HEK293T (cell line): ENCODE measurements around the gene CBR4.

Source experiments
- ARNT ChIP-seq: fragments of 450-650 bp; IDR thresholded peaks from 2 replicates; pipeline ENCODE4 v1.6.1; 2017; ENCODE audit warnings: mild to moderate bottlenecking
- BHLHE40 ChIP-seq: fragments of 450-650 bp; IDR thresholded peaks from 2 replicates; pipeline ENCODE4 v1.6.1; 2016; ENCODE audit warnings: mild to moderate bottlenecking, moderate library complexity, borderline replicate concordance
- CTBP1 ChIP-seq: fragments of 450-650 bp; IDR thresholded peaks from 2 replicates; pipeline ENCODE4 v1.6.1; 2016; ENCODE audit warnings: borderline replicate concordance
- ELF4 ChIP-seq: fragments of 450-650 bp; IDR thresholded peaks from 2 replicates; pipeline ENCODE4 v1.6.1; 2017; ENCODE audit warnings: antibody characterized with exemption
- FOXA1 ChIP-seq: fragments of 450-650 bp; IDR thresholded peaks from 2 replicates; pipeline ENCODE4 v1.6.1; 2016; ENCODE audit warnings: mild to moderate bottlenecking
- FOXK2 ChIP-seq: fragments of 450-650 bp; IDR thresholded peaks from 2 replicates; pipeline ENCODE4 v1.6.1; 2016; ENCODE audit warnings: mild to moderate bottlenecking
- FOXM1 ChIP-seq: fragments of 450-650 bp; IDR thresholded peaks from 2 replicates; pipeline ENCODE4 v1.6.1; 2017; ENCODE audit warnings: mild to moderate bottlenecking, borderline replicate concordance
- HDGF ChIP-seq: fragments of 450-650 bp; IDR thresholded peaks from 2 replicates; pipeline ENCODE4 v1.6.1; 2017; ENCODE audit warnings: antibody characterized with exemption, borderline replicate concordance
- LEF1 ChIP-seq: fragments of 450-650 bp; IDR thresholded peaks from 2 replicates; pipeline ENCODE4 v1.6.1; 2017; ENCODE audit warnings: mild to moderate bottlenecking, borderline replicate concordance
- NFRKB ChIP-seq: fragments of 450-650 bp; IDR thresholded peaks from 2 replicates; pipeline ENCODE4 v1.6.1; 2016; ENCODE audit warnings: mild to moderate bottlenecking, moderate library complexity
- SP1 ChIP-seq: fragments of 450-650 bp; IDR thresholded peaks from 2 replicates; pipeline ENCODE4 v1.6.1; 2017
- SUZ12 ChIP-seq: fragments of 450-650 bp; IDR thresholded peaks from 2 replicates; pipeline ENCODE4 v1.6.1; 2016; ENCODE audit warnings: mild to moderate bottlenecking
- TARDBP ChIP-seq: fragments of 450-650 bp; IDR thresholded peaks from 2 replicates; pipeline ENCODE4 v1.6.1; 2016
- TF ChIP-seq, protein P1 (sequence below): fragments of 450-650 bp; IDR thresholded peaks from 2 replicates; pipeline ENCODE4 v1.6.1; 2016

DNA sequence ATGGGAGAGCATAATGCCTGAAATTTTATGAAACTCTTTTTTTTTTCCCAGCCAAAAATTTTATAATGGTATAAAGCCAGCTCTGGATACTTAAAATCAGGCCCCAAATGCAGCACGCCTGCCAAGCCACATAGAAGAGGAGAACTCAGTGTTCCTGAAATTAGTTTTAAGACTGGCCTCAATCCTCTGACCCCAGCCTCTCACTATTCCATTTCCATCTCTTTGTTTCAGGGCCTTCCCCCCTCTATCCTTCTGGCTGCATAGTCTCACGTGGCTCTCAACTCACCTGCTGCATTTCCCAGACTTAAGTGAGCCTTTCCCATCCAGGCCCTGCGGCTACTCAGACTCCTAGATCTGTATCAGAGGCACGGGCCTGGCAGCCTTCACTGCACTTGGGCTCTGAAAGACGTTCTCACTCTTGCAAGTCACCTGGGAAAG, 5.2 kb upstream of the CBR4 start:
- TF ChIP-seq FOXK2 (no peak), BHLHE40 (no peak), NFRKB (no peak), LEF1 (no peak), HDGF (no peak), SUZ12 (no peak), FOXM1 (no peak), FOXA1 (no peak), TARDBP (no peak), ELF4 (no peak), ARNT (no peak), CTBP1 (no peak), SP1 (no peak)
- TF ChIP-seq, protein P1, sequence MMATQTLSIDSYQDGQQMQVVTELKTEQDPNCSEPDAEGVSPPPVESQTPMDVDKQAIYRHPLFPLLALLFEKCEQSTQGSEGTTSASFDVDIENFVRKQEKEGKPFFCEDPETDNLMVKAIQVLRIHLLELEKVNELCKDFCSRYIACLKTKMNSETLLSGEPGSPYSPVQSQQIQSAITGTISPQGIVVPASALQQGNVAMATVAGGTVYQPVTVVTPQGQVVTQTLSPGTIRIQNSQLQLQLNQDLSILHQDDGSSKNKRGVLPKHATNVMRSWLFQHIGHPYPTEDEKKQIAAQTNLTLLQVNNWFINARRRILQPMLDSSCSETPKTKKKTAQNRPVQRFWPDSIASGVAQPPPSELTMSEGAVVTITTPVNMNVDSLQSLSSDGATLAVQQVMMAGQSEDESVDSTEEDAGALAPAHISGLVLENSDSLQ = no peak
